ENCODE data around the gene SMAD5.

SMAD5 gene

GRCh38 chr5:136114414-136115125 lies 18.1 kb upstream of the SMAD5 start:
- in situ Hi-C loops (cut with MboI; ENCODE audit: low sequenced_read_pairs), result no loop called here

- in situ Hi-C loops (cut with MboI; ENCODE audit: low sequenced_read_pairs), result no loop called here
Observed at GRCh38 chr5:136115183-136115865, 17.3 kb upstream of the SMAD5 start.

GRCh38 chr5:136120529-136120928 lies 12.1 kb upstream of the SMAD5 start:
- in situ Hi-C loops (cut with MboI; ENCODE audit: low sequenced_read_pairs), result no loop called here

- in situ Hi-C loops (cut with MboI; ENCODE audit: low sequenced_read_pairs), result no loop called here
Observed at GRCh38 chr5:136123236-136123768, 9.3 kb upstream of the SMAD5 start.

- in situ Hi-C loops (cut with MboI; ENCODE audit: low sequenced_read_pairs), result no loop called here
Observed at GRCh38 chr5:136127560-136127959, 5.1 kb upstream of the SMAD5 start.

- in situ Hi-C loops (cut with MboI; ENCODE audit: low sequenced_read_pairs), result no loop called here
Observed at GRCh38 chr5:136128481-136128880, 4.2 kb upstream of the SMAD5 start.

- in situ Hi-C loops (cut with MboI; ENCODE audit: low sequenced_read_pairs), result no loop called here
Observed at GRCh38 chr5:136129445-136129844, 3.2 kb upstream of the SMAD5 start.

GRCh38 chr5:136130581-136130980 lies 2.1 kb upstream of the SMAD5 start:
- in situ Hi-C loops (cut with MboI; ENCODE audit: low sequenced_read_pairs), result no loop called here

GRCh38 chr5:136132087-136132486 lies 558 bp upstream of the SMAD5 start:
- in situ Hi-C loops (cut with MboI; ENCODE audit: low sequenced_read_pairs), result no loop called here

- in situ Hi-C loops (cut with MboI; ENCODE audit: low sequenced_read_pairs), result no loop called here
Observed at GRCh38 chr5:136133222-136133921, 727 bp downstream of the SMAD5 start.

- in situ Hi-C loops (cut with MboI; ENCODE audit: low sequenced_read_pairs), result no loop called here
Observed at GRCh38 chr5:136133922-136134379, 1.3 kb downstream of the SMAD5 start.

GRCh38 chr5:136134653-136135052 lies 2.0 kb downstream of the SMAD5 start:
- in situ Hi-C loops (cut with MboI; ENCODE audit: low sequenced_read_pairs), result no loop called here

GRCh38 chr5:136135536-136135935 lies 2.9 kb downstream of the SMAD5 start:
- in situ Hi-C loops (cut with MboI; ENCODE audit: low sequenced_read_pairs), result no loop called here

- in situ Hi-C loops (cut with MboI; ENCODE audit: low sequenced_read_pairs), result no loop called here
Observed at GRCh38 chr5:136137497-136138220, 5.0 kb downstream of the SMAD5 start.

- in situ Hi-C loops (cut with MboI; ENCODE audit: low sequenced_read_pairs), result no loop called here
Observed at GRCh38 chr5:136141561-136141960, 8.9 kb downstream of the SMAD5 start.

- in situ Hi-C loops (cut with MboI; ENCODE audit: low sequenced_read_pairs), result no loop called here
Observed at GRCh38 chr5:136143312-136143711, 10.7 kb downstream of the SMAD5 start.

GRCh38 chr5:136143763-136144162 lies 11.1 kb downstream of the SMAD5 start:
- in situ Hi-C loops (cut with MboI; ENCODE audit: low sequenced_read_pairs), result no loop called here

- in situ Hi-C loops (cut with MboI; ENCODE audit: low sequenced_read_pairs), result no loop called here
Observed at GRCh38 chr5:136145030-136145429, 12.4 kb downstream of the SMAD5 start.

- in situ Hi-C loops (cut with MboI; ENCODE audit: low sequenced_read_pairs), result no loop called here
Observed at GRCh38 chr5:136146201-136146600, 13.6 kb downstream of the SMAD5 start.

- in situ Hi-C loops (cut with MboI; ENCODE audit: low sequenced_read_pairs), result no loop called here
Observed at GRCh38 chr5:136147632-136148031, 15.0 kb downstream of the SMAD5 start.

- in situ Hi-C loops (cut with MboI; ENCODE audit: low sequenced_read_pairs), result no loop called here
Observed at GRCh38 chr5:136149891-136150290, 17.2 kb downstream of the SMAD5 start.

Data from HL-60/S4 treated with retinoic acid at 250 ng/mL for 4 days and 3 days (cell line).